Right lobe of liver (tissue), 6 donors: ENCODE results near the gene CA11. TPM values are rescaled to one million over a fixed set of nuclear protein-coding genes. Genes with fewer than 3 reads are reported as not detected.

ENCODE experiments used
- ATAC-seq, 4 donors: fragments of 200-7000 bp; cut with Tn5 transposase; one replicate each; pipeline ENCODE4 v1.9.1; 2020; ENCODE audit warnings: mild to moderate bottlenecking in 4 of 4, moderate library complexity in 4 of 4
- DNase-seq, 3 donors: peaks; one replicate each; pipeline ENCODE4 v3.0.0-alpha.2; 2020
- H3K27ac ChIP-seq, 3 donors: fragments of 200-600 bp; one replicate each; pipeline ENCODE4 v1.8.0; 2022
- H3K27me3 ChIP-seq, 2 donors: fragments of 200-600 bp; one replicate each; pipeline ENCODE4 v1.8.0; 2022
- H3K36me3 ChIP-seq, 4 donors: fragments of 200-600 bp; sonication (generic) in 1 of 4; one replicate each; pipeline versions ENCODE4 v1.5.1 to v1.8.0; 2017 to 2022; ENCODE audit warnings: control low read depth in 1 of 4
- H3K4me1 ChIP-seq, 4 donors: fragments of 200-600 bp; sonication (generic) in 1 of 4; one replicate each; pipeline versions ENCODE4 v1.5.1 to v1.8.0; 2017 to 2022; ENCODE audit warnings: control low read depth in 1 of 4
- H3K4me3 ChIP-seq, 3 donors: fragments of 200-600 bp; one replicate each; pipeline ENCODE4 v1.8.0; 2022
- H3K9me3 ChIP-seq, 4 donors: fragments of 200-600 bp; sonication (generic) in 1 of 4; one replicate each; pipeline versions ENCODE4 v1.5.1 to v1.8.0; 2017 to 2022; ENCODE audit warnings: control low read depth in 1 of 4
- CTCF ChIP-seq, 4 donors: fragments of 200-600 bp in 3 of 4; fragments of 450-650 bp in 1 of 4; IDR thresholded peaks; one replicate each; pipeline versions ENCODE4 v1.5.1 to v1.8.0; 2016 to 2022; ENCODE audit warnings: antibody characterized with exemption in 4 of 4, mild to moderate bottlenecking in 2 of 4
- POLR2A ChIP-seq: fragments of 450-650 bp; IDR thresholded peaks from one replicate; pipeline ENCODE4 v1.6.1; 2017; ENCODE audit warnings: antibody characterized with exemption, mild to moderate bottlenecking
- WGBS: methylation state at CpG from one replicate; pipeline ENCODE4 v1.1.6; 2018; ENCODE audit warnings: low coverage, low lambda C conversion rate; ENCODE audit not compliant: insufficient coverage; ENCODE audit errors: missing lambda C conversion rate; 5-methylcytosine and 5-hydroxymethylcytosine counted together
- intact Hi-C, 2 donors: fragments of 100-400 bp; cut with DNase I; formaldehyde crosslinking; loops; one replicate each; pipeline versions ENCODE4 v1.11.2 to v1.14.1; 2022
- total RNA-seq, 6 experiments: library from RNA; depleted of rRNA in 2 of 6; stranded (reverse); fragments of >200 nt in 2 of 6; fragmentation: NEBNext Ultra II Directional in 3 of 6; extraction: Animal tissue kit (Norgen Biotek cat#: 25700) in 3 of 6; gene quantifications; one replicate each; pipeline versions ENCODE4 v1.1.0 to v1.2.4, GENCODE V29; 2016 to 2023
- donor health status: DM: no; HTN: yes; CAD: no.
- donor health status: DM: no; HTN: no; CAD: no.
- donor health status: DM: no; HTN: no; CAD: no.
- donor health status: DM: no; HTN: yes; CAD: no.
- donor health status: DM: no; HTN: yes; CAD: no.

Gene CA11
- total RNA-seq, 6 experiments from 2014 or later, result 0.25 to 2.0 (median 0.54) TPM

- 53% methylated on average over 12 of the region's 18 CpGs for WGBS
- no peak for ATAC-seq
- Histone ChIP-seq H3K27ac (no peak overlapping the region), H3K4me1 (peaks cover 0 to 28% (median 11%) of the 10 kb centered on the region in 4 donors), H3K27me3 (no peaks in the 10 kb centered on the region), H3K4me3 (peak overlapping the region; percentile 64 to 91 (median 70)), H3K9me3 (no peaks in the 10 kb centered on the region), H3K36me3 (peaks cover 0 to 28% (median 16%) of the 10 kb centered on the region in 4 donors)
- DNase-seq, result no peak
- no peak for TF ChIP-seq CTCF (IDR thresholded peaks at IDR 0.05)
- intact Hi-C loops, result no loop called here
Measured at GRCh38 chr19:48617146-48617937, 28.6 kb downstream of the CA11 start.

GRCh38 chr19:48616491-48617056, 29.4 kb downstream of the CA11 start:
- Histone ChIP-seq H3K4me3 (no peak overlapping the region), H3K9me3 (no peaks in the 10 kb centered on the region), H3K4me1 (peaks cover 0 to 26% (median 11%) of the 10 kb centered on the region in 4 donors), H3K27me3 (no peaks in the 10 kb centered on the region), H3K27ac (no peak overlapping the region), H3K36me3 (peaks cover 0 to 28% (median 16%) of the 10 kb centered on the region in 4 donors)
- ATAC-seq (no peak), DNase-seq (no peak)
- WGBS, result 90% methylated on average over 10 of the region's 12 CpGs
- TF ChIP-seq POLR2A, result no peak
- no peak for TF ChIP-seq CTCF (IDR thresholded peaks at IDR 0.05)
- intact Hi-C loops, result no loop called here

- no peak for ATAC-seq
- intact Hi-C loops, result no loop called here
- Histone ChIP-seq H3K27me3 (no peaks in the 10 kb centered on the region), H3K4me1 (peaks cover 0 to 26% (median 11%) of the 10 kb centered on the region in 4 donors), H3K4me3 (no peak overlapping the region), H3K36me3 (peaks cover 0 to 28% (median 16%) of the 10 kb centered on the region in 4 donors), H3K9me3 (no peaks in the 10 kb centered on the region), H3K27ac (no peak overlapping the region)
- WGBS, result 63% methylated on average over 3 of the region's 16 CpGs
- TF ChIP-seq CTCF (IDR thresholded peaks at IDR 0.05), result no peak
- no peak for TF ChIP-seq POLR2A
- DNase-seq, result no peak
Measured at GRCh38 chr19:48616041-48616436, 29.9 kb downstream of the CA11 start.

GRCh38 chr19:48615231-48616040, 30.6 kb downstream of the CA11 start:
- WGBS, result 59% methylated on average over 5 of the region's 19 CpGs
- Histone ChIP-seq H3K36me3 (peaks cover 0 to 28% (median 16%) of the 10 kb centered on the region in 4 donors), H3K9me3 (no peaks in the 10 kb centered on the region), H3K27me3 (no peaks in the 10 kb centered on the region), H3K27ac (no peak overlapping the region), H3K4me3 (no peak overlapping the region), H3K4me1 (peaks cover 0 to 26% (median 11%) of the 10 kb centered on the region in 4 donors)
- ATAC-seq, result no peak
- DNase-seq, result no peak
- no peak for TF ChIP-seq POLR2A
- intact Hi-C loops, result no loop called here
